Measurements from ENCODE around the gene UBE2V1. TPM values are rescaled to one million over a fixed set of nuclear protein-coding genes. Genes with fewer than 3 reads are reported as not detected.
A peak's percentile ranks its signal among the peaks of the same experiment; 100 is the strongest.

The UBE2V1 gene
- total RNA-seq, 2 experiments from 2014 or later = 57.3 to 143 TPM

GRCh38 chr20:50042370-50043313, 70.3 kb downstream of the UBE2V1 start:
- ChIA-PET POLR2A (interaction anchor here (1.1 to 3.0 kb wide), 4 partner anchors 10 to 61 kb away, joined by 3 to 11 read pairs (median 6); no protein-coding TSS in a partner anchor), CTCF (ENCODE audit: unreplicated experiment) (no interaction called here)
- no peak overlapping the region for H3K4me2 ChIP-seq (ENCODE audit: low read length)
- intact Hi-C loops (cut with micrococcal nuclease; ENCODE audit: unreplicated experiment) = no loop called here
- no peaks in the 10 kb centered on the region for H3K79me2 ChIP-seq (ENCODE audit: insufficient read depth, low read depth, low read length)
- no peaks in the 10 kb centered on the region for H3K9me3 ChIP-seq (ENCODE audit: low read length)
- no peak overlapping the region for H2AFZ ChIP-seq (ENCODE audit: low read length)
- no peaks in the 10 kb centered on the region for H4K20me1 ChIP-seq (ENCODE audit: insufficient read depth, low read length)
- DNase-seq (ENCODE audit: low spot score) = no peak
- no peak overlapping the region for H3K4me3 ChIP-seq (ENCODE audit: low read depth, low read length, poor library complexity, severe bottlenecking)
- TF ChIP-seq, protein P1, sequence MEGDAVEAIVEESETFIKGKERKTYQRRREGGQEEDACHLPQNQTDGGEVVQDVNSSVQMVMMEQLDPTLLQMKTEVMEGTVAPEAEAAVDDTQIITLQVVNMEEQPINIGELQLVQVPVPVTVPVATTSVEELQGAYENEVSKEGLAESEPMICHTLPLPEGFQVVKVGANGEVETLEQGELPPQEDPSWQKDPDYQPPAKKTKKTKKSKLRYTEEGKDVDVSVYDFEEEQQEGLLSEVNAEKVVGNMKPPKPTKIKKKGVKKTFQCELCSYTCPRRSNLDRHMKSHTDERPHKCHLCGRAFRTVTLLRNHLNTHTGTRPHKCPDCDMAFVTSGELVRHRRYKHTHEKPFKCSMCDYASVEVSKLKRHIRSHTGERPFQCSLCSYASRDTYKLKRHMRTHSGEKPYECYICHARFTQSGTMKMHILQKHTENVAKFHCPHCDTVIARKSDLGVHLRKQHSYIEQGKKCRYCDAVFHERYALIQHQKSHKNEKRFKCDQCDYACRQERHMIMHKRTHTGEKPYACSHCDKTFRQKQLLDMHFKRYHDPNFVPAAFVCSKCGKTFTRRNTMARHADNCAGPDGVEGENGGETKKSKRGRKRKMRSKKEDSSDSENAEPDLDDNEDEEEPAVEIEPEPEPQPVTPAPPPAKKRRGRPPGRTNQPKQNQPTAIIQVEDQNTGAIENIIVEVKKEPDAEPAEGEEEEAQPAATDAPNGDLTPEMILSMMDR (conservative IDR thresholded peaks at IDR 0.05; ENCODE audit: low read length) = no peak
- no peak for TF ChIP-seq EZH2phosphoT487 (IDR thresholded peaks at IDR 0.05; ENCODE audit: borderline replicate concordance, low read depth, low read length)
- no TSS peak for BruUV-seq (replicated peaks)
- H3K9me2 ChIP-seq (ENCODE audit: insufficient read depth, low read length) = no peaks in the 10 kb centered on the region
- H3K27ac ChIP-seq (ENCODE audit: low read depth, low read length, poor library complexity, severe bottlenecking) = peak overlapping the region; percentile 88
- peaks cover 45% of the 10 kb centered on the region for H3K4me1 ChIP-seq (ENCODE audit: insufficient read depth, low read length, poor library complexity, severe bottlenecking)
- no peaks in the 10 kb centered on the region for H3K36me3 ChIP-seq (ENCODE audit: insufficient read depth, low read length)

DNA sequence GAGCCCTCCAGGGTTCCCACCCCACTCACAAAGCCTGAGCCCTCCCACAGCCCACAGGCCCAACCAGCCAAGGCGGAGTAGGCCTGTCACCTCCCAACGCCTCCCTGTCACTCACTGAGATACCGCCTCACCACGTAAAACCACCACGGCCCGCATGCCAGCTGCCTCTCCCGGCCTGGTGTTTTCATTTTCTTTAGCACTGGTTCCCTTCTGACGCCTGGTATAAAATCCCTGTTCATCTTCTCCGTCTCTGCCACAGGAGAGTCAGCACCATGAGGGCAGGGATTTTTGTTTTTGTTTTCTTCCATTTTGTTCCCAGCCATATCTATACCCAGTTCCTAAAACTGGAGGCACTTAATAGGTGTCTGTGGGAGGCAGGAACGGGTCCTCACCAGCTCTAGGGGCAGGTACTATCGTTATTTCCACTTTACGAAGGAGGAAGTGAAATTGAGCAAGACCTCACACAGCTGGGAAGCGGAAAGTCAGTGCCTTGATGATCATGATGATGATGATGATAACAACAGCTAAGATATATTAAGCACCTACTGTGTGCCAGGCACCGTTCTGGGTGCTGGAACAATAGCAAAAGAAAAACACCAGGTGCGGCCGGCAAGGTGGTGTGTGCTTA, 71.6 kb downstream of the UBE2V1 start:
- CTCF ChIA-PET (ENCODE audit: unreplicated experiment) = interaction anchor here (0.5 to 1.0 kb wide), 4 partner anchors 24 to 125 kb away, joined by 3 to 4 read pairs (median 4); no protein-coding TSS in a partner anchor
- POLR2A ChIA-PET = interaction anchor here (1.0 to 3.0 kb wide), 8 partner anchors 8 to 60 kb away, joined by 3 to 11 read pairs (median 4); no protein-coding TSS in a partner anchor
- H3K79me2 ChIP-seq (ENCODE audit: insufficient read depth, low read depth, low read length) = no peaks in the 10 kb centered on the region
- H3K4me3 ChIP-seq (ENCODE audit: low read depth, low read length, poor library complexity, severe bottlenecking) = peak overlapping the region; percentile 69
- H3K36me3 ChIP-seq (ENCODE audit: insufficient read depth, low read length) = no peaks in the 10 kb centered on the region
- H3K27ac ChIP-seq (ENCODE audit: low read depth, low read length, poor library complexity, severe bottlenecking) = peak overlapping the region; percentile 88
- no peaks in the 10 kb centered on the region for H4K20me1 ChIP-seq (ENCODE audit: insufficient read depth, low read length)
- DNase-seq (ENCODE audit: low spot score) = peak; percentile 88
- TSS peak; percentile 85 for BruUV-seq (replicated peaks)
- H3K9me2 ChIP-seq (ENCODE audit: insufficient read depth, low read length) = no peaks in the 10 kb centered on the region
- intact Hi-C loops (cut with micrococcal nuclease; ENCODE audit: unreplicated experiment) = loop anchor here (2.0 kb wide), 1 partner anchor 29 kb away; no protein-coding TSS in a partner anchor
- H2AFZ ChIP-seq (ENCODE audit: low read length) = peak overlapping the region; percentile 48
- H3K4me2 ChIP-seq (ENCODE audit: low read length) = peak overlapping the region; percentile 79
- H3K9me3 ChIP-seq (ENCODE audit: low read length) = no peaks in the 10 kb centered on the region
- peaks cover 36% of the 10 kb centered on the region for H3K4me1 ChIP-seq (ENCODE audit: insufficient read depth, low read length, poor library complexity, severe bottlenecking)
- no peak for TF ChIP-seq EZH2phosphoT487 (IDR thresholded peaks at IDR 0.05; ENCODE audit: borderline replicate concordance, low read depth, low read length)
- TF ChIP-seq, protein P1 (conservative IDR thresholded peaks at IDR 0.05; ENCODE audit: low read length) = no peak
